Liver (tissue), 9 donors: ENCODE measurements around the gene RNF31. TPM values are rescaled to one million over a fixed set of nuclear protein-coding genes. Genes with fewer than 3 reads are reported as not detected.

Experiments used
- DNase-seq: peaks from one replicate; pipeline ENCODE4 v3.0.0-alpha.2; 2017; ENCODE audit warnings: low spot score
- H3K27ac ChIP-seq, 2 donors: one replicate each; pipeline ENCODE4 v1.7.0; 2013; ENCODE audit warnings: inconsistent platforms in 2 of 2, low read length in 2 of 2, control low read depth in 1 of 2, low read depth in 1 of 2, mild to moderate bottlenecking in 1 of 2
- H3K27me3 ChIP-seq, 4 donors: one replicate each; pipeline versions ENCODE4 v1.6.1 to v1.7.0; 2013; ENCODE audit warnings: low read length in 3 of 4, inconsistent platforms in 1 of 4, mild to moderate bottlenecking in 1 of 4, moderate library complexity in 1 of 4; ENCODE audit not compliant: control insufficient read depth in 4 of 4, insufficient read depth in 4 of 4
- H3K36me3 ChIP-seq, 4 donors: one replicate each; pipeline versions ENCODE4 v1.6.1 to v1.7.0; 2013; ENCODE audit warnings: low read length in 3 of 4, mild to moderate bottlenecking in 3 of 4, low read depth in 1 of 4, moderate library complexity in 1 of 4; ENCODE audit not compliant: control insufficient read depth in 4 of 4, insufficient read depth in 3 of 4
- H3K4me1 ChIP-seq, 4 donors: one replicate each; pipeline versions ENCODE4 v1.6.1 to v1.7.0; 2013; ENCODE audit warnings: low read length in 3 of 4, mild to moderate bottlenecking in 3 of 4, moderate library complexity in 1 of 4; ENCODE audit not compliant: control insufficient read depth in 4 of 4, insufficient read depth in 4 of 4
- H3K4me3 ChIP-seq, 3 donors: one replicate each; pipeline versions ENCODE4 v1.6.1 to v1.7.0; 2013; ENCODE audit warnings: low read length in 3 of 3, control low read depth in 1 of 3, low read depth in 1 of 3, mild to moderate bottlenecking in 1 of 3
- H3K9ac ChIP-seq, 2 donors: one replicate each; pipeline ENCODE4 v1.7.0; 2013; ENCODE audit warnings: low read length in 2 of 2, mild to moderate bottlenecking in 2 of 2, moderate library complexity in 2 of 2, control low read depth in 1 of 2, low read depth in 1 of 2
- H3K9me3 ChIP-seq, 4 donors: one replicate each; pipeline versions ENCODE4 v1.6.1 to v1.7.0; 2013; ENCODE audit warnings: low read length in 3 of 4; ENCODE audit not compliant: control insufficient read depth in 4 of 4
- CTCF ChIP-seq: fragments of 150-350 bp; IDR thresholded peaks from 2 replicates; pipeline ENCODE4 v1.5.1; 2017; ENCODE audit warnings: improper control_type of control experiment, low read depth, low read length; ENCODE audit not compliant: missing input control
- EGR1 ChIP-seq, 2 donors: IDR thresholded peaks; 2 replicates each; pipeline ENCODE4 v1.6.1; 2016 to 2018; ENCODE audit warnings: antibody characterized with exemption in 2 of 2, low read depth in 2 of 2
- FOXA1 ChIP-seq: IDR thresholded peaks from 2 replicates; pipeline ENCODE4 v1.6.1; 2016; ENCODE audit warnings: antibody characterized with exemption
- FOXA2 ChIP-seq: IDR thresholded peaks from 2 replicates; pipeline ENCODE4 v1.6.1; 2016; ENCODE audit warnings: antibody characterized with exemption
- GABPA ChIP-seq, 2 donors: IDR thresholded peaks in 1 of 2; conservative IDR thresholded peaks in 1 of 2; 2 replicates each; pipeline ENCODE4 v1.6.1; 2016; ENCODE audit warnings: antibody characterized with exemption in 2 of 2, mild to moderate bottlenecking in 1 of 2, moderate library complexity in 1 of 2
- HNF4A ChIP-seq, 2 donors: conservative IDR thresholded peaks; 2 replicates each; pipeline ENCODE4 v1.6.1; 2016; ENCODE audit warnings: antibody characterized with exemption in 2 of 2, mild to moderate bottlenecking in 2 of 2
- HNF4G ChIP-seq: IDR thresholded peaks from 2 replicates; pipeline ENCODE4 v1.6.1; 2016; ENCODE audit warnings: antibody characterized with exemption
- JUND ChIP-seq, 2 donors: IDR thresholded peaks; 2 replicates each; pipeline ENCODE4 v1.6.1; 2016; ENCODE audit warnings: antibody characterized with exemption in 2 of 2
- MAX ChIP-seq: IDR thresholded peaks from 2 replicates; pipeline ENCODE4 v1.6.1; 2016; ENCODE audit warnings: antibody characterized with exemption
- NR2F2 ChIP-seq: IDR thresholded peaks from 2 replicates; pipeline ENCODE4 v1.6.1; 2016; ENCODE audit warnings: antibody characterized with exemption
- RAD21 ChIP-seq, 2 donors: IDR thresholded peaks; 2 replicates each; pipeline ENCODE4 v1.6.1; 2016; ENCODE audit warnings: antibody characterized with exemption in 2 of 2, mild to moderate bottlenecking in 2 of 2
- REST ChIP-seq: IDR thresholded peaks from 2 replicates; pipeline ENCODE4 v1.6.1; 2016; ENCODE audit warnings: antibody characterized with exemption, mild to moderate bottlenecking
- RXRA ChIP-seq, 2 donors: IDR thresholded peaks; 2 replicates each; pipeline ENCODE4 v1.6.1; 2017 to 2018; ENCODE audit warnings: antibody characterized with exemption in 2 of 2, mild to moderate bottlenecking in 1 of 2
- SP1 ChIP-seq: IDR thresholded peaks from 2 replicates; pipeline ENCODE4 v1.6.1; 2018; ENCODE audit warnings: antibody characterized with exemption, mild to moderate bottlenecking
- TAF1 ChIP-seq: conservative IDR thresholded peaks from 2 replicates; pipeline ENCODE4 v1.6.1; 2016; ENCODE audit warnings: antibody characterized with exemption, mild to moderate bottlenecking
- YY1 ChIP-seq: IDR thresholded peaks from 2 replicates; pipeline ENCODE4 v1.6.1; 2016; ENCODE audit warnings: antibody characterized with exemption, mild to moderate bottlenecking
- WGBS: extraction: QIAGEN DNeasy Blood & Tissue Kit; methylation state at CpG from one replicate; pipeline ENCODE4 v1.1.7; 2013; 5-methylcytosine and 5-hydroxymethylcytosine counted together
- polyA plus RNA-seq, 2 donors: library from polyadenylated mRNA; stranded (reverse) in 1 of 2; unstranded in 1 of 2; fragments of 200-250 nt in 1 of 2; fragments of >200 nt in 1 of 2; fragmentation: Nextera tagmentation in 1 of 2; extraction: Ambion mirVana in 1 of 2; gene quantifications; one replicate each; pipeline versions ENCODE4 v1.2.1 to v1.2.3, GENCODE V29; 2013 to 2015
- total RNA-seq, 2 donors: library from RNA; depleted of rRNA; stranded (reverse); fragments of >200 nt; gene quantifications; one replicate each; pipeline ENCODE4 v1.2.3, GENCODE V29; 2014
- TF ChIP-seq, protein P1 (sequence below): IDR thresholded peaks from 2 replicates; pipeline ENCODE4 v1.6.1; 2016; ENCODE audit warnings: antibody characterized with exemption
- TF ChIP-seq, protein P2 (sequence below): IDR thresholded peaks from 2 replicates; pipeline ENCODE4 v1.6.1; 2016; ENCODE audit warnings: antibody characterized with exemption
- donor health status: healthy.
- donor health status: healthy.
- donor health status: healthy.
- donor health status: healthy.
- donor health status: healthy.

Gene RNF31
- total and polyA plus RNA-seq, 4 donors = 16.3 to 36.0 (median 20.9) TPM

GRCh38 chr14:24114532-24115421, 32.5 kb upstream of the RNF31 start, which contains the start of the genes DCAF11 and NRL:
DCAF11 (plus strand) TSS chr14:24114777; CDS start chr14:24115595, 818 bp downstream.
NRL (minus strand) TSS chr14:24114949; CDS start chr14:24082848, 32,101 bp downstream.
- peak within 1 kb of the TSS; percentile 61 to 94 (median 91) for H3K4me3 ChIP-seq
- peak; percentile 22 for TF ChIP-seq YY1
- TF ChIP-seq CTCF = no peak
- TF ChIP-seq FOXA2 = peak; percentile 45
- TF ChIP-seq, protein P1, sequence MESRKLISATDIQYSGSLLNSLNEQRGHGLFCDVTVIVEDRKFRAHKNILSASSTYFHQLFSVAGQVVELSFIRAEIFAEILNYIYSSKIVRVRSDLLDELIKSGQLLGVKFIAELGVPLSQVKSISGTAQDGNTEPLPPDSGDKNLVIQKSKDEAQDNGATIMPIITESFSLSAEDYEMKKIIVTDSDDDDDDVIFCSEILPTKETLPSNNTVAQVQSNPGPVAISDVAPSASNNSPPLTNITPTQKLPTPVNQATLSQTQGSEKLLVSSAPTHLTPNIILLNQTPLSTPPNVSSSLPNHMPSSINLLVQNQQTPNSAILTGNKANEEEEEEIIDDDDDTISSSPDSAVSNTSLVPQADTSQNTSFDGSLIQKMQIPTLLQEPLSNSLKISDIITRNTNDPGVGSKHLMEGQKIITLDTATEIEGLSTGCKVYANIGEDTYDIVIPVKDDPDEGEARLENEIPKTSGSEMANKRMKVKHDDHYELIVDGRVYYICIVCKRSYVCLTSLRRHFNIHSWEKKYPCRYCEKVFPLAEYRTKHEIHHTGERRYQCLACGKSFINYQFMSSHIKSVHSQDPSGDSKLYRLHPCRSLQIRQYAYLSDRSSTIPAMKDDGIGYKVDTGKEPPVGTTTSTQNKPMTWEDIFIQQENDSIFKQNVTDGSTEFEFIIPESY = peak; percentile 66
- peak; percentile 70 for TF ChIP-seq MAX
- peak; percentile 93 for TF ChIP-seq REST
- TF ChIP-seq HNF4G = no peak
- TF ChIP-seq FOXA1 = peak; percentile 35
- TF ChIP-seq HNF4A (conservative IDR thresholded peaks at IDR 0.05) = peak in 1 of 2 donors; percentile 42
- peak; percentile 21 to 39 for TF ChIP-seq RAD21 (IDR thresholded peaks at IDR 0.05)
- peak in 1 of 2 donors; percentile 43 for TF ChIP-seq JUND (IDR thresholded peaks at IDR 0.05)
- peak in 1 of 2 donors; percentile 19 for TF ChIP-seq RXRA (IDR thresholded peaks at IDR 0.05)
- TF ChIP-seq TAF1 = peak; percentile 98
- peak; percentile 98 for TF ChIP-seq SP1
- TF ChIP-seq NR2F2 = no peak
- TF ChIP-seq GABPA (IDR thresholded peaks at IDR 0.05 in 1 of 2, conservative IDR thresholded peaks at IDR 0.05 in 1 of 2) = peak in 1 of 2 donors; percentile 1
- TF ChIP-seq EGR1 (IDR thresholded peaks at IDR 0.05; ENCODE audit: low read depth in 2 of 2) = peak; percentile 87
- TF ChIP-seq, protein P2, sequence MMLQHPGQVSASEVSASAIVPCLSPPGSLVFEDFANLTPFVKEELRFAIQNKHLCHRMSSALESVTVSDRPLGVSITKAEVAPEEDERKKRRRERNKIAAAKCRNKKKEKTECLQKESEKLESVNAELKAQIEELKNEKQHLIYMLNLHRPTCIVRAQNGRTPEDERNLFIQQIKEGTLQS = no peak
- WGBS = under 1% methylated on average over 65 of the region's 65 CpGs
- peaks cover 3 to 52% (median 40%) of the 10 kb centered on the region in 4 donors for H3K4me1 ChIP-seq
- H3K9ac ChIP-seq = peak within 1 kb of the TSS; percentile 96 to 97
- peaks cover 7 to 21% (median 19%) of the 10 kb centered on the region in 4 donors for H3K36me3 ChIP-seq
- H3K27me3 ChIP-seq = no peaks in the 10 kb centered on the region
- DNase-seq = peak; percentile 98
- H3K9me3 ChIP-seq = no peaks in the 10 kb centered on the region
- H3K27ac ChIP-seq = peak within 1 kb of the TSS; percentile 99 to 100
